GM23248 (cell line): ENCODE measurements around the gene MZT2A. TPM values are rescaled to one million over a fixed set of nuclear protein-coding genes. Genes with fewer than 3 reads are reported as not detected.
"Not testable (repeated sequence)": the region's sequence is repeated elsewhere in the genome, so short reads cannot be mapped to it uniquely, and the experiment has no call there.

Source experiments
- DNase-seq: peaks from one replicate; pipeline ENCODE4 v3.0.0-alpha.2; 2015
- H2AFZ ChIP-seq: fragments of 200-600 bp; sonication (generic); 2 replicates; pipeline ENCODE4 v1.6.1; 2016; ENCODE audit warnings: antibody characterized with exemption
- H3F3A ChIP-seq: fragments of 200-600 bp; sonication (generic); 2 replicates; pipeline ENCODE4 v1.6.1; 2016; ENCODE audit warnings: mild to moderate bottlenecking, antibody characterized with exemption, mixed run types; ENCODE audit not compliant: insufficient read depth
- H3K27ac ChIP-seq: fragments of 200-600 bp; sonication (generic); 2 replicates; pipeline ENCODE4 v1.5.1; 2016; ENCODE audit warnings: mild to moderate bottlenecking
- H3K27me3 ChIP-seq: fragments of 200-600 bp; sonication (generic); replicated peaks from 2 replicates; pipeline ENCODE4 v1.6.1; 2016; ENCODE audit warnings: mild to moderate bottlenecking; ENCODE audit not compliant: insufficient read depth
- H3K36me3 ChIP-seq: fragments of 200-600 bp; sonication (generic); 2 replicates; pipeline ENCODE4 v1.6.1; 2016; ENCODE audit warnings: low read depth, mild to moderate bottlenecking
- H3K4me1 ChIP-seq: fragments of 200-600 bp; sonication (generic); 2 replicates; pipeline ENCODE4 v1.6.1; 2016; ENCODE audit warnings: mild to moderate bottlenecking; ENCODE audit not compliant: insufficient read depth
- H3K4me2 ChIP-seq: fragments of 200-600 bp; sonication (generic); one replicate; pipeline ENCODE4 v1.6.1; 2016; ENCODE audit warnings: mild to moderate bottlenecking; ENCODE audit not compliant: unreplicated experiment
- H3K4me3 ChIP-seq: fragments of 200-600 bp; sonication (generic); 2 replicates; pipeline ENCODE4 v1.5.1; 2016; ENCODE audit warnings: mild to moderate bottlenecking
- H3K79me2 ChIP-seq: fragments of 200-600 bp; sonication (generic); 2 replicates; pipeline ENCODE4 v1.6.1; 2016; ENCODE audit warnings: mild to moderate bottlenecking; ENCODE audit not compliant: insufficient read depth
- H3K9ac ChIP-seq: fragments of 200-600 bp; sonication (generic); 2 replicates; pipeline ENCODE4 v1.6.1; 2016; ENCODE audit warnings: mild to moderate bottlenecking
- H3K9me2 ChIP-seq: fragments of 200-600 bp; sonication (generic); 2 replicates; pipeline ENCODE4 v1.6.1; 2016; ENCODE audit warnings: mixed run types, mild to moderate bottlenecking, moderate library complexity; ENCODE audit not compliant: insufficient read depth
- H3K9me3 ChIP-seq: fragments of 200-600 bp; sonication (generic); one replicate; pipeline ENCODE4 v1.6.1; 2017; ENCODE audit warnings: low read depth
- H4K20me1 ChIP-seq: fragments of 200-600 bp; sonication (generic); 2 replicates; pipeline ENCODE4 v1.6.0; 2016; ENCODE audit not compliant: insufficient read depth
- EZH2 ChIP-seq: fragments of 200-600 bp; sonication (generic); IDR thresholded peaks from 2 replicates; pipeline ENCODE4 v1.6.1; 2018; ENCODE audit warnings: antibody characterized with exemption, mild to moderate bottlenecking; ENCODE audit not compliant: insufficient read depth, poor library complexity, severe bottlenecking
- EZH2phosphoT487 ChIP-seq: fragments of 200-600 bp; sonication (generic); IDR thresholded peaks from 2 replicates; pipeline ENCODE4 v1.6.1; 2018; ENCODE audit warnings: antibody characterized with exemption, moderate library complexity, mild to moderate bottlenecking, low read depth; ENCODE audit not compliant: insufficient read depth
- WGBS, 2 experiments: methylation state at CpG; one replicate each; pipeline ENCODE4 v1.1.6; 2015 to 2017; ENCODE audit warnings: low lambda C conversion rate in 2 of 2, low coverage in 1 of 2; ENCODE audit errors: missing lambda C conversion rate in 2 of 2; 5-methylcytosine and 5-hydroxymethylcytosine counted together
- in situ Hi-C: fragments of 300-500 bp; cut with MboI; formaldehyde crosslinking; loops from 2 replicates; pipeline ENCODE4 v1.15.0; 2020
- polyA plus RNA-seq: library from polyadenylated mRNA; unstranded; fragments of >200 nt; fragmentation: Nextera tagmentation; extraction: Ambion mirVana; gene quantifications from 2 replicates; pipeline ENCODE4 v1.2.1, GENCODE V29; 2016
- total RNA-seq: library from RNA; depleted of rRNA; stranded (reverse); fragments of >200 nt; shearing (Covaris generic); gene quantifications from 2 replicates; pipeline ENCODE4 v1.2.3, GENCODE V29; 2014; rRNA removed

The MZT2A gene, protein sequence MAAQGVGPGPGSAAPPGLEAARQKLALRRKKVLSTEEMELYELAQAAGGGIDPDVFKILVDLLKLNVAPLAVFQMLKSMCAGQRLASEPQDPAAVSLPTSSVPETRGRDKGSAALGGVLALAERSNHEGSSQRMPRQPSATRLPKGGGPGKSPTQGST
- total RNA-seq = 41.4 and 65.0 TPM in 2 replicates
- polyA plus RNA-seq = 88.8 and 89.8 TPM in 2 replicates

DNA sequence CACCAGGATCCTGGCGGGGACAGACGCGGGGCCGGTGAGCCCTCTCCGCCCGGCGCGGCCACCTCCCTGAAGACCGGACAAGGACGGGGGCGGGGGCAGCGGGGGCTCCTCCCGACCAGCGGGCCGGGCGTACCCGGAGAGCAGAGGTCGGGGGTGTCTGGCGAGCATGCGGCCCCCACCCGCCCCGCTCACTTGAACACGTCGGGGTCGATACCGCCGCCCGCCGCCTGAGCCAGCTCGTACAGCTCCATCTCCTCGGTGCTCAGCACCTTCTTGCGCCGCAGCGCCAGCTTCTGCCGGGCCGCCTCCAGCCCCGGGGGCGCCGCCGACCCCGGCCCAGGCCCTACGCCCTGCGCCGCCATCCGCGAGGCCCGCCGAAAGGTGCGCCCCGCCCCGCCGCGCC lies at the start of gene MZT2A:
Gene MZT2A, minus strand, starts transcription at position 383 of the 403 bp plus-strand sequence. Its CDS starts 21 bp downstream, at position 362.
- DNase-seq, H3K27me3 ChIP-seq: not testable (repeated sequence)
- WGBS, 2 experiments = 0 to 7% methylated on average over 3 to 46 of the region's 53 CpGs

DNA sequence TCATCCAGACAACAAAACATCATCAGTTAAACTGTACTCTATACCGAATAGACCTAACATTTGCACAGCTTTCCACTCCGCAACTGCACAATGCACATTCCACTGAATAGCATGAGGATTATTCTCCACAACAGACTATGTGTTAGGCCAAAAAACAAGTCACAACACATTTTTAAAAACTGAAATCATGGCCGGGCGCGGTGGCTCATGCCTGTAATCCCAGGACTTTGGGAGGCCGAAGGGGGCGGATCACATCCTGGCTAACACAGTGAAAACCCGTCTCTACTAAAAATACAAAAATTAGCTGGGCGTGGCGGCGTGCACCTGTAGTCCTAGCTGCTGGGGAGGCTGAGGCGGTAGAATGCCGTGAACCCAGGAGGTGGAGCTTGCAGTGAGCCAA lies 46.7 kb upstream of the MZT2A start:
- WGBS, 2 experiments = 84 to 87% methylated on average over 13 of the region's 13 CpGs
- H3K79me2 ChIP-seq, H3K4me2 ChIP-seq, H3K9ac ChIP-seq, H3K9me2 ChIP-seq, DNase-seq, H3K4me3 ChIP-seq, H3K36me3 ChIP-seq, H3K4me1 ChIP-seq, H3F3A ChIP-seq, in situ Hi-C loops, H3K9me3 ChIP-seq, H3K27me3 ChIP-seq, H3K27ac ChIP-seq, H4K20me1 ChIP-seq, H2AFZ ChIP-seq: not testable (repeated sequence)

More for the DNA sequence above, at the start of gene MZT2A:
- H3K4me2 ChIP-seq = peak within 1 kb of the TSS; percentile 86
- H3K36me3 ChIP-seq, H3K9me3 ChIP-seq, H3K4me1 ChIP-seq, H4K20me1 ChIP-seq, in situ Hi-C loops, H3F3A ChIP-seq, H3K9me2 ChIP-seq: not testable (repeated sequence)
- H3K79me2 ChIP-seq = peaks cover 57% of the 10 kb centered on the region
- peak within 1 kb of the TSS; percentile 94 for H3K9ac ChIP-seq
- peak within 1 kb of the TSS; percentile 86 for H2AFZ ChIP-seq
- H3K27ac ChIP-seq = peak within 1 kb of the TSS; percentile 71
- peak within 1 kb of the TSS; percentile 89 for H3K4me3 ChIP-seq

DNA sequence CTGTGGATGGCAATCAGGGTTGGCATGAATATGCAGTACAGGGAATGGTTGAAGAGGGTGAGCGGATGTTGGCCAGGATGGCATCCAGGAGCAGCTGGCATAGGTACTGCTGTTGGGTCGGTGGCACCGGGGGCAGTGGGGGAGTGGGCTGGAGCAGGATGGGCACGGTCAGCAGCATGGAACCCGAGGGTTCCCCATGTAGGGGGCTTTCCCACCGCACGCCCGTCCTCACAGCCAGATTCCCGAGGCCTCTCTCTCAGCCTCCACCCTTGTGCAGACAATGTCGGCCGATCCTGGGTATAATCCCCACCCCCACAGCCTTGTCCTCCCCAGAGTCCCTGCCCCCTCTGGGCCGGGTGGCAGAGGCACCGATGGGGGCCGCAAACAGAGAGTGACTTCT lies 44.6 kb upstream of the MZT2A start:
- H3K4me1 ChIP-seq, H3K36me3 ChIP-seq, in situ Hi-C loops, H3K9me3 ChIP-seq, H3K4me2 ChIP-seq, H3F3A ChIP-seq, H3K27me3 ChIP-seq, H3K4me3 ChIP-seq, H4K20me1 ChIP-seq, H2AFZ ChIP-seq, H3K9ac ChIP-seq, DNase-seq, H3K9me2 ChIP-seq, H3K79me2 ChIP-seq, H3K27ac ChIP-seq: not testable (repeated sequence)
- 84 to 100% methylated on average over 1 to 14 of the region's 14 CpGs for WGBS, 2 experiments

DNA sequence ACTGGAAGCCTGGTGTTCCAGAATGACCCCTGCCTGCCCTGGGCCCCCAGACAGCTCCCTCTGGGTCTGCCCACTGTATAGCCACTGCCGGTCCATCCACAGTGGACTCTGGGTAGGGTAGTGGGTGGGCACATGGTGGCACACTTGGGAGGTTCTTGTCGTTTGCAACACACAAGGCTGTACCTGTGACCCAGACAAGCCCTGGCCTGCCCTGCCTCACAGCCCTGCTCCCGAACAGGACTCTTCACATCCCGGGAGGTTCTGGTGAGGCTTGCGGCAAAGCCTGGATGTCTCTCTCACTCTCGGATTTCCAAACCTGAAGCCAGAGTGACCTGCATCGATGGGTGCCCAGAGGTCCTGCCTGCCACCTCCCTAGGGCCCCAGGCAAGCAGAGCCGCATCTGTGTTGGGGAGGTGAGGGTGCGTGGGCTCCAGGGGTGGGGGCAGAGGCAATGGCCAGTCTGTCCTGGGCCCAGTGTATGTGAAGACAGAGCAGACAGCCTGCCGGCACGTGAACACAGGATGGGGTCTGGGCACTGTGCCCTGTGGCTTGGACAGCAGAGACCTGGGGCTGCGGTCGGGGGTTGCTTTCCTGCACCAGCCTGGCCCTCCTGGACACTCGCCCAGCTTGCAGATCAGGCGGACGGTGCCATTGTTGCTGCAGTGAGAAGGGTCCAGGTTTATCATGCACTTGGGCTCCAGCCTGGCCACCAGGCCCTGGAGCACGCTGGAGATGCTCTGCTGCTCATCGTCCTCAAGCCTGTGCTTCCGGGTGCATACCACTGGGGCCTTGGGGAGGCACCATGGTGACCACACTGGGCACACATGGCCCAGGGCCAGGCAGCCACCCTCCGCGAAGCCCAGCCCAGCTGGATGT lies 44.0 kb upstream of the MZT2A start:
- 68 to 81% methylated on average over 13 to 14 of the region's 21 CpGs for WGBS, 2 experiments
- H4K20me1 ChIP-seq, H3K27me3 ChIP-seq, H3K36me3 ChIP-seq, H3K4me2 ChIP-seq, H3K9ac ChIP-seq, H3K4me3 ChIP-seq, H3F3A ChIP-seq, H3K4me1 ChIP-seq, H3K79me2 ChIP-seq, H3K9me2 ChIP-seq, H3K9me3 ChIP-seq, H3K27ac ChIP-seq, DNase-seq, in situ Hi-C loops, H2AFZ ChIP-seq: not testable (repeated sequence)

DNA sequence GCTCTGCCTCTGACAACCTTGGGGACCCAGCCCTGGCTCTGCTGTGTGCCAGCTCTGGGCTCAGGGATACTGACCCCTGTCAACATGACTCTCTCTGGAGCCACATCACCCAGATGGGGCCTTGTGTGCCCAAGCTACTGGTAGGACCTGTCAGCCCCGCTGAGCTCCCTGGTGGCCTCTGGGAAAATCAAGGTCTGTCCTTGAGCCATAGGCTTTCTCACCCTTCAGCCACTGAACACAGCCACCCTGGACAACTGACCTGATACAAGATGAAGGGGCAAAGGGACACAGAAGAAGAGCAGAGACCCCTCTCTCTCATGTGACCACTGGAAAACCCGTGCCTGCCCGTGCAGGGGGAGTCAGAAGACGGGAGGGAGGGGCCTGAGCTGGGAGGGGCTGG lies 43.3 kb upstream of the MZT2A start:
- no peak for DNase-seq
- no peaks in the 10 kb centered on the region for H3K9me3 ChIP-seq
- no peak overlapping the region for H3K9ac ChIP-seq
- in situ Hi-C loops = no loop called here
- no peaks in the 10 kb centered on the region for H4K20me1 ChIP-seq
- H3K4me3 ChIP-seq = no peak overlapping the region
- H3K4me1 ChIP-seq = no peaks in the 10 kb centered on the region
- no peak overlapping the region for H3K4me2 ChIP-seq
- 51 to 63% methylated on average over 4 of the region's 4 CpGs for WGBS, 2 experiments
- H2AFZ ChIP-seq = no peak overlapping the region
- H3K9me2 ChIP-seq = no peaks in the 10 kb centered on the region
- TF ChIP-seq EZH2phosphoT487 = no peak
- no peak for TF ChIP-seq EZH2
- H3F3A ChIP-seq = no peaks in the 10 kb centered on the region
- H3K79me2 ChIP-seq = no peaks in the 10 kb centered on the region
- H3K36me3 ChIP-seq = no peaks in the 10 kb centered on the region
- H3K27me3 ChIP-seq = no peaks in the 10 kb centered on the region
- no peak overlapping the region for H3K27ac ChIP-seq

DNA sequence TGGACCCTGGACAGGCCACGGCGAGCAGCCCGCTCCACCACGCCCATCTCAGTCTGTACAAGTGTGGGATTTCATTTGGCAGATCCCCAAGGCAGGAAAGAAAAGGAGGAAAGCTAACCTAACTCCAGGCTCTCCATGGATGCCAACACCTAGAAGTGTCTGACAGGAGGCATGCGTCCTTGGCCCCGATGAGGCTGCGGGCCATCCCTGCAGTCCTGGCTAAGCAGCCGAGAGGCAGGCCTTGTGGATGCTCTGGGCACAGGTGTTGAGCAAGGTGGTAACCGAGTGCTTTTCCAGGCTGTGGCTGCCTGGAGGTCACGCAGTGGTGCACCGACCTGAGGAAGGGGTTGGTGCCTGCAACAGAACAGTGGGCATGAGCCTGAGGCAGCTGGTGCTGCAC lies 42.8 kb upstream of the MZT2A start:
- H3K9me3 ChIP-seq, H3F3A ChIP-seq, H3K9me2 ChIP-seq, H3K4me1 ChIP-seq, H3K27me3 ChIP-seq, H3K4me2 ChIP-seq, DNase-seq, H3K4me3 ChIP-seq, H3K9ac ChIP-seq, H3K36me3 ChIP-seq, H2AFZ ChIP-seq, H3K79me2 ChIP-seq, H4K20me1 ChIP-seq, H3K27ac ChIP-seq, in situ Hi-C loops: not testable (repeated sequence)
- WGBS, 2 experiments = 81 to 88% methylated on average over 11 of the region's 11 CpGs

DNA sequence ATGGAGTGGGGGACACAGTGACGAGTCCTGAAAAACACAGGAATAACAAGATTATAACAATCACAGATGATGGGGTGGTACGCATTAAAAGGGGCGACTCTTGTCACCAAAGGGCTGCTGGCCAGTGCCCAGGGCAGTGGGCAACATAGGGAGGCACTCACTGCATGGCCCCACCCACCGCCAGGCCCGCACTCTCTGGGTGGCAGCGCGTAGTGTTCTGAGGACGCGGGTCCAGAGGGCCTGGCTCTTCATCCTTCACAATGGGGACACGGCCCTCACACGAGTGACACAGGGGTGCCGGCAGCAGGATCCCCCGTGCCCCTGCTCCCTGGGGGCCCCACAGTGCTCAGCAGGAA lies 42.1 kb upstream of the MZT2A start:
- H3K4me1 ChIP-seq, H2AFZ ChIP-seq, H3K9ac ChIP-seq, H3K9me3 ChIP-seq, DNase-seq, H3K4me2 ChIP-seq, H3K79me2 ChIP-seq, H3K27me3 ChIP-seq, H3K27ac ChIP-seq, H3F3A ChIP-seq, H3K4me3 ChIP-seq, H4K20me1 ChIP-seq, H3K36me3 ChIP-seq, in situ Hi-C loops, H3K9me2 ChIP-seq: not testable (repeated sequence)
- WGBS, 2 experiments = 89 to 100% methylated on average over 2 to 4 of the region's 13 CpGs
